Measurements from ENCODE around the gene GLYATL3. TPM values are rescaled to one million over a fixed set of nuclear protein-coding genes. Genes with fewer than 3 reads are reported as not detected.

Gene GLYATL3
- polyA plus RNA-seq, 12 donors, result not detected

GRCh38 chr6:49548613-49549304 lies 49.0 kb downstream of the GLYATL3 start:
- DNase-seq, result no peak

- no peak for DNase-seq
These were observed 50.2 kb downstream of the GLYATL3 start for GRCh38 chr6:49549691-49550491.

- DNase-seq, result peak; percentile 15
These were observed 50.9 kb downstream of the GLYATL3 start, which contains the start of gene C6orf141 for GRCh38 chr6:49550492-49551077. C6orf141 (plus strand) TSS chr6:49550668; CDS start chr6:49550793, 125 bp downstream.

GRCh38 chr6:49551078-49551865 lies 51.5 kb downstream of the GLYATL3 start:
- peak; percentile 9 for DNase-seq

GRCh38 chr6:49551866-49552129 lies 52.1 kb downstream of the GLYATL3 start:
- DNase-seq, result no peak

GRCh38 chr6:49552596-49552995 lies 52.9 kb downstream of the GLYATL3 start:
- DNase-seq, result no peak

GRCh38 chr6:49553384-49553783 lies 53.7 kb downstream of the GLYATL3 start:
- no peak for DNase-seq

- DNase-seq, result no peak
These were observed 56.2 kb downstream of the GLYATL3 start for GRCh38 chr6:49555951-49556350.

GRCh38 chr6:49556429-49556837 lies 56.7 kb downstream of the GLYATL3 start:
- no peak for DNase-seq

GRCh38 chr6:49557177-49557576 lies 57.5 kb downstream of the GLYATL3 start:
- DNase-seq, result no peak

- no peak for DNase-seq
These were observed 58.5 kb downstream of the GLYATL3 start for GRCh38 chr6:49558238-49558637.

GRCh38 chr6:49563006-49563886 lies 63.5 kb downstream of the GLYATL3 start:
- no peak for DNase-seq

- no peak for DNase-seq
These were observed 64.8 kb downstream of the GLYATL3 start for GRCh38 chr6:49564552-49564951.

GRCh38 chr6:49565261-49565660 lies 65.5 kb downstream of the GLYATL3 start:
- DNase-seq, result no peak

- no peak for DNase-seq
These were observed 66.1 kb downstream of the GLYATL3 start for GRCh38 chr6:49565855-49566254.

GRCh38 chr6:49570474-49571079 lies 70.9 kb downstream of the GLYATL3 start:
- no peak for DNase-seq

GRCh38 chr6:49576618-49577017 lies 76.9 kb downstream of the GLYATL3 start:
- DNase-seq, result no peak

All from muscle of arm (tissue), 12 donors.